ENCODE measurements around the gene EIF3D. TPM values are rescaled to one million over a fixed set of nuclear protein-coding genes. Genes with fewer than 3 reads are reported as not detected.

EIF3D gene
- total and polyA plus RNA-seq, 10 donors = 194 to 428 (median 228) TPM

GRCh38 chr22:36564422-36565158, 35.6 kb upstream of the EIF3D start:
- no peaks in the 10 kb centered on the region for H3K36me3 ChIP-seq
- H3K27ac ChIP-seq = no peak overlapping the region
- intact Hi-C loops (cut with DNase I; ENCODE audit: low total_unique reads) = no loop called here
- no peak for DNase-seq
- no peak for TF ChIP-seq CTCF (IDR thresholded peaks at IDR 0.05 in 8 of 11, conservative IDR thresholded peaks at IDR 0.05 in 3 of 11)
- no peak for TF ChIP-seq POLR2AphosphoS5 (IDR thresholded peaks at IDR 0.05)
- no peak for TF ChIP-seq POLR2A (IDR thresholded peaks at IDR 0.05)
- peaks cover 0 to 55% (median 17%) of the 10 kb centered on the region in 7 donors for H3K27me3 ChIP-seq (replicated peaks in 1 of 7)
- H3K9me3 ChIP-seq = no peaks in the 10 kb centered on the region
- WGBS, 5 donors = 69 to 83% (median 77%) methylated on average over 36 to 48 of the region's 48 CpGs
- peaks cover 0 to 11% (median 0%) of the 10 kb centered on the region in 6 donors for H3K4me1 ChIP-seq
- H3K4me3 ChIP-seq = no peak overlapping the region

DNA sequence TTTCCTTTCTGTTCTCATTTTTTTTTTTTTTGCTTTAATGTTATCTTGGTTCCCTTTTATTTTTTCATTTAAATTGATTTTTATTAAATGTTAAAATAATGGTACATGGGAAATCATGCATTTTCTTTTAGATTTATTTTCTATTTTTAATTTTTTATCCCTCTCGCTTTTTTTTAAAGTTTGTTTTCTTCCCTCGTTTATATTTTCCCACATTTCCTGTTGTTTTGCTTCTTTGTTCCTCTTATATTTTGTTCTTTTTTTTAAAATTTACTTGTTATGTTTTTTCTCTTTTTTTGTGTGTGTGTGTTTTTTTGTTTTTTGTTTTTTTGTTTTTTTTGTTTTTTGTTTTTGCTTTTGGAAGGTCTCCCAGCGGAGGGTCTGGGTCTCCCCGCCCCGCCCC, 34.9 kb upstream of the EIF3D start:
- Histone ChIP-seq H3K27me3 (replicated peaks in 1 of 7) (peaks cover 0 to 50% (median 17%) of the 10 kb centered on the region in 7 donors), H3K4me3 (no peak overlapping the region), H3K4me1 (peaks cover 0 to 11% (median 0%) of the 10 kb centered on the region in 6 donors), H3K27ac (no peak overlapping the region), H3K9me3 (no peaks in the 10 kb centered on the region), H3K36me3 (no peaks in the 10 kb centered on the region)
- no peak for DNase-seq
- intact Hi-C loops (cut with DNase I; ENCODE audit: low total_unique reads) = no loop called here
- WGBS, 5 donors = 23 to 50% (median 36%) methylated on average over 5 of the region's 5 CpGs
- TF ChIP-seq POLR2A (IDR thresholded peaks at IDR 0.05) (no peak), POLR2AphosphoS5 (IDR thresholded peaks at IDR 0.05) (no peak), CTCF (IDR thresholded peaks at IDR 0.05 in 8 of 11, conservative IDR thresholded peaks at IDR 0.05 in 3 of 11) (no peak)

- Histone ChIP-seq H3K4me3 (no peak overlapping the region), H3K4me1 (peaks cover 0 to 11% (median 0%) of the 10 kb centered on the region in 6 donors), H3K36me3 (no peaks in the 10 kb centered on the region), H3K27me3 (replicated peaks in 1 of 7) (peaks cover 0 to 46% (median 17%) of the 10 kb centered on the region in 7 donors), H3K27ac (no peak overlapping the region), H3K9me3 (no peaks in the 10 kb centered on the region)
- intact Hi-C loops (cut with DNase I; ENCODE audit: low total_unique reads) = no loop called here
- no peak for DNase-seq
- WGBS, 5 donors = 44 to 56% (median 51%) methylated on average over 9 to 12 of the region's 12 CpGs
- no peak for TF ChIP-seq CTCF (IDR thresholded peaks at IDR 0.05 in 8 of 11, conservative IDR thresholded peaks at IDR 0.05 in 3 of 11)
- TF ChIP-seq POLR2AphosphoS5 (IDR thresholded peaks at IDR 0.05) = no peak
- no peak for TF ChIP-seq POLR2A (IDR thresholded peaks at IDR 0.05)
Measured at GRCh38 chr22:36563444-36563843, 34.5 kb upstream of the EIF3D start.

- Histone ChIP-seq H3K27me3 (replicated peaks in 1 of 7) (peaks cover 0 to 45% (median 17%) of the 10 kb centered on the region in 7 donors), H3K27ac (no peak overlapping the region)
Measured at GRCh38 chr22:36563001-36563400, 34.0 kb upstream of the EIF3D start.

More at GRCh38 chr22:36563001-36563400, 34.0 kb upstream of the EIF3D start:
- Histone ChIP-seq H3K4me1 (peaks cover 0 to 11% (median 0%) of the 10 kb centered on the region in 6 donors), H3K36me3 (no peaks in the 10 kb centered on the region), H3K9me3 (no peaks in the 10 kb centered on the region), H3K4me3 (no peak overlapping the region)
- TF ChIP-seq POLR2A (IDR thresholded peaks at IDR 0.05) (no peak), POLR2AphosphoS5 (IDR thresholded peaks at IDR 0.05) (no peak), CTCF (IDR thresholded peaks at IDR 0.05 in 8 of 11, conservative IDR thresholded peaks at IDR 0.05 in 3 of 11) (no peak)
- intact Hi-C loops (cut with DNase I; ENCODE audit: low total_unique reads) = no loop called here
- DNase-seq = no peak
- WGBS, 5 donors = 51 to 64% (median 55%) methylated on average over 2 to 3 of the region's 3 CpGs
